HTERT RPE-1 (cell line): ENCODE measurements around the gene ZBTB20.

Experiments
- in situ Hi-C: fragments of 300-500 bp; cut with MboI; formaldehyde crosslinking; loops from 4 replicates; pipeline ENCODE4 v1.14.3; 2020; ENCODE audit warnings: low sequenced_read_pairs

Gene ZBTB20

GRCh38 chr3:114453361-114453780 lies 693.7 kb downstream of the ZBTB20 start:
- in situ Hi-C loops: no loop called here

- in situ Hi-C loops: no loop called here
Observed at GRCh38 chr3:114452937-114453336, 694.2 kb downstream of the ZBTB20 start.

- in situ Hi-C loops: no loop called here
Observed at GRCh38 chr3:114452256-114452655, 694.8 kb downstream of the ZBTB20 start.

- in situ Hi-C loops: no loop called here
Observed at GRCh38 chr3:114451561-114452018, 695.5 kb downstream of the ZBTB20 start.

- in situ Hi-C loops: no loop called here
Observed at GRCh38 chr3:114451051-114451451, 696.0 kb downstream of the ZBTB20 start.

- in situ Hi-C loops: no loop called here
Observed at GRCh38 chr3:114450008-114450596, 697.0 kb downstream of the ZBTB20 start.

GRCh38 chr3:114449271-114450007 lies 697.6 kb downstream of the ZBTB20 start:
- in situ Hi-C loops: no loop called here

- in situ Hi-C loops: no loop called here
Observed at GRCh38 chr3:114447950-114448479, 699.1 kb downstream of the ZBTB20 start.

GRCh38 chr3:114447545-114447944 lies 699.5 kb downstream of the ZBTB20 start:
- in situ Hi-C loops: no loop called here

- in situ Hi-C loops: no loop called here
Observed at GRCh38 chr3:114446600-114446999, 700.5 kb downstream of the ZBTB20 start.

- in situ Hi-C loops: no loop called here
Observed at GRCh38 chr3:114445233-114445632, 701.9 kb downstream of the ZBTB20 start.

GRCh38 chr3:114444216-114444615 lies 702.9 kb downstream of the ZBTB20 start:
- in situ Hi-C loops: no loop called here

- in situ Hi-C loops: no loop called here
Observed at GRCh38 chr3:114442246-114442645, 704.8 kb downstream of the ZBTB20 start.

- in situ Hi-C loops: no loop called here
Observed at GRCh38 chr3:114441386-114441785, 705.7 kb downstream of the ZBTB20 start.

GRCh38 chr3:114440700-114441099 lies 706.4 kb downstream of the ZBTB20 start:
- in situ Hi-C loops: no loop called here

GRCh38 chr3:114439284-114439683 lies 707.8 kb downstream of the ZBTB20 start:
- in situ Hi-C loops: no loop called here

- in situ Hi-C loops: no loop called here
Observed at GRCh38 chr3:114437897-114438296, 709.2 kb downstream of the ZBTB20 start.

GRCh38 chr3:114436182-114436581 lies 710.9 kb downstream of the ZBTB20 start:
- in situ Hi-C loops: no loop called here

- in situ Hi-C loops: no loop called here
Observed at GRCh38 chr3:114435386-114436115, 711.5 kb downstream of the ZBTB20 start.

GRCh38 chr3:114432310-114432709 lies 714.8 kb downstream of the ZBTB20 start:
- in situ Hi-C loops: no loop called here

GRCh38 chr3:114428044-114428595 lies 719.0 kb downstream of the ZBTB20 start:
- in situ Hi-C loops: no loop called here
